CD4-positive, alpha-beta T cell treated with Interferon gamma for 1 hour (primary cell): ENCODE results near the gene RAD54L.
"Not testable (repeated sequence)": the region's sequence is repeated elsewhere in the genome, so short reads cannot be mapped to it uniquely, and the experiment has no call there.

ENCODE experiments used
- DNase-seq: peaks from one replicate; pipeline ENCODE4 v3.0.0-alpha.2; 2020

RAD54L gene

DNA sequence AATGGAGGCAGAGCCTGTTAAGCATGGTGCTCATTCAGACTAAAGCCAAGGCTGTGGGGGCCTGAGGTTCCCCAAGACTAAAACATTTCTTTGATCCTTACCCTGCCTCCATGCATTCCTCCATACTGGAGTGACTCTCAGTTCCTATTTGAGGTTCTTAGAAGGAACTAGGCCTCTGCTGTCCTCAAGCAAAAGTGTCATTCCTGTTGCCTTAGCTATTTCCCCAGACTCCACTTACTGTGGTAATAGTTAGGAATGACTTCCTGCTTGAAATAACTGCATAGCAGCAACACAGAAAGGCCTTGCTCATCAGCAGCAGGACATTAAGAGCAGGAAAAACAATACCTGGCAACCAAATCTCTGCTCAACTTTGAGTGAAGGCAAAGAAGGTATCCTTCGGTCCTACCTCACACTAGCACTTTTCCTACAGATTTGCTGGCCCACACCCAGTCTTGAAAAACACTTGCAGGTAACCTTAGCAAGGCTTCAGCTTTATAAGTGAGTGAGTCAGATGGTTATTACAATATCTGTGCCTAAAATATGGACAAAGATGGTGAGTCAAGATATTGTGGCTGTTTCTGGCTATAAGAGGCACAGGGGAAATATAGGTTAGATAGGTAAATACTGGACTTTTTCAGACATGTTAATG is 41.0 kb downstream of the RAD54L start:
- no peak for DNase-seq

GRCh38 chr1:46289134-46289494 is 41.6 kb downstream of the RAD54L start:
- no peak for DNase-seq

- no peak for DNase-seq
These were observed 42.4 kb downstream of the RAD54L start for GRCh38 chr1:46289976-46290375.

- no peak for DNase-seq
These were observed 47.7 kb downstream of the RAD54L start for GRCh38 chr1:46295306-46295705.

DNA sequence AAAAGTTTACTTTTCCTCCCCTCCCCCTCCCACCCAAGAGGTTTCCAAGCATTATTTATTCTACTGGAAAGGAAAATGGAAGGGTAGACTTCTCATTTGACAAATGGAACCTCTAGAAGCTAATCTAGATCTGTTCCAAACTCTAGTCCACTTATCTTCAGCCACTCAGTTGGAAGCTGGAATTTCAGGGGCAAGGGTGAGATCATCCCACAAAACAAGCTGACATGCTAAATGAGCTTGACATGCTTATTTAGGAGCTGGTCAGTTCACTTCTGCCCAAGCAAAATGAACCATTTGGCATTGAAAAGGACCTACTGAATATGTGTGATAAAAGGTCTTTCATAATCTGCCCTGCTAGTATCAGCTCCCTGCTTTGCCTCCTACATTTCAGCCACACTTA is 50.8 kb downstream of the RAD54L start:
- no peak for DNase-seq

DNA sequence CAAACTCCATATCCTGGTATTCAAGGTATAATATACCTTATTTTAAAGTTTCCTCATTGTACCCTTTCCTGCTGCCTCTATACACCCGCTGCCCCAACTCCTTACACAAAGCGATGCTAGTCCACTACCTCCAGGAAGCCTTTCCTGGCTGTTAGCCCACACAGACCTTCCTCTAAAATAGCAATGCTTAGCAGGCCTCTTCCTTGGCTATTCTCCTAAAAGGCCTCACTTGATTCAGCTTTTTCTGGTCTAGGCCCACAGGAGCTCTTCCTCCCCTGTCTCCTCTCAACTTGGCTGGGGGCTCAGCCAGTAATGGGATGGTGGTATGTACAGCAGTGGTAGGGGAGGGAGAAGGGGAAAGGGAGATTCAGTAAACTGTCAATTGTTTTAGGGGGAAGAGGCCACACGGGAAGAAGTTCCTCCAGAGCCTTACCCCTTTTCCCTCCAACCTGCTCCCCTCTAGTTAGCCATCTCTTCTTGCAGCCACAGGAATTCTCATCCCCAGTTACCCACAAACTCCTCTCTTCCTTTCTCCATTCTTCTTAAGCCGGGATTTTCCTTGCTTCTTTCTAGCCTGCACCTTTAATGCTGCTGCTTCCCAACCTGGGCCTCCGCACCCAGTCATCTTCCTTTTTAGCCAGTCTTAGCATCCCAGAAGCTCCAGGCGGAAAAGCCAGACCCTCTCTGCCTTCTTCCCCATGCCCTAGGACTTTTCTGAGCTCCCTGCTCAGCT is 53.3 kb downstream of the RAD54L start:
- DNase-seq = no peak

- no peak for DNase-seq
These were observed 53.8 kb downstream of the RAD54L start for GRCh38 chr1:46301406-46301807.

- peak; percentile 47 for DNase-seq
These were observed 54.5 kb downstream of the RAD54L start for GRCh38 chr1:46301808-46302640.

DNA sequence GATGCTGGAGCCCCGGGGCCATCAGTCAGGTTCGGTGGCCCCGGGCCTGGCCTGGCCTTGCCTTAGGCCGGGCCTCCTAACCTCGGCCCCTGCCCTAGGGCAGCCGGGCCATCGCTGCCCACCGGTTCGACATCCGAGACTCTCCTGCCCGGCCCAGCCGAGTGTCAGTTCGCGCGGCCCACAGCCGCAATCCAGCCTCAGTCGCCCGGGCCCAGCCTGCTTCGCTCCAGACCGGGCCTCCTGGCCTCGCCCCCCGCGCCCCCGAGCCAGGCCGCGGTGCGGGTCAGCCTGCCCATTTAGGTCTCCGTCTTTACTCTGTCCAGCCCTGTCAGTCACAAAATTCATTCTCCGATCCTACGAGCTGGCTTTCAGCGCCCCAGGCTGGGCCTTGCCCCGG is 55.1 kb downstream of the RAD54L start:
- peak; percentile 9 for DNase-seq

- DNase-seq = peak; percentile 92
These were observed 55.7 kb downstream of the RAD54L start, which contains the start of the genes LRRC41 and UQCRH for GRCh38 chr1:46303038-46303871. Gene LRRC41, minus strand, starts transcription at chr1:46303616. Its CDS starts 294 bp downstream, at chr1:46303322. Gene UQCRH, plus strand, starts transcription at chr1:46303698. Its CDS starts 69 bp downstream, at chr1:46303767.

GRCh38 chr1:46303872-46304326 is 56.3 kb downstream of the RAD54L start:
- DNase-seq = no peak

GRCh38 chr1:46306159-46306530 is 58.6 kb downstream of the RAD54L start:
- DNase-seq = no peak

DNA sequence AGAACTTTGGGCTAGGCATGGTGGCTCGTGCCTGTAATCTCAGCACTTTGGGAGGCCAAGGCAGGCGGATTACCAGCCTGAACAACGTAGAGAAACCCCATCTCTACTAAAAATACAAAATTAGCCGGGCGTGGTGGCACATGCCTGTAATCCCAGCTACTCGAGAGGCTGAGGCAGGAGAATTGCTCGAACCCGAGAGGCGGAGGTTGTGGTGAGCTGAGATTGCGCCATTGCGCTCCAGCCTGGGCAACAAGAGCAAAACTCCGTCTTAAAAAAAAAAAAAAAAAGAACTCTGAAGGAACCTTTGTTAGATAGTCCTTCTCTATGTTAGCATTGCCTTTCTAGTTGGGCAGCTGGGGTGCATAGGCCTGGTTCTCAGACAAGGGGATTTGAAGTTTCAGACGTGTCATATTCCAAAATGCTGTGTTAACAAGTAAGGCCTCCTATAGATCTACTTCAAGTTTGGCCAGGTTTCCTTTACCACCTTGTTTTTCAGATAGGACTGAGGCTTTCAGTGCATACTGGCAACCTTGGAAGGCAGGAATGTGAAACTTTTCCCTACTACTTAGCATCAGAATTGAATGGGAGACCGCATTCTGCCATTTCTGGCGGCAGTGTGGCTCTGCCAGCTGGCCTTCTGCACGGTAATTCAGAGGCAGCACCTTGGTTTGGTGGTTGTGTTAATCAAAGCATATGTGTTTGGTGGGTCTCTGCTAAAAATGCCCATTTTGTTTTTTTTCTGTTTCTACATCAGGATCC is 62.0 kb downstream of the RAD54L start:
- no peak for DNase-seq

GRCh38 chr1:46310321-46310720 is 62.8 kb downstream of the RAD54L start:
- DNase-seq = no peak

- no peak for DNase-seq
These were observed 68.3 kb downstream of the RAD54L start for GRCh38 chr1:46315669-46316403.

DNA sequence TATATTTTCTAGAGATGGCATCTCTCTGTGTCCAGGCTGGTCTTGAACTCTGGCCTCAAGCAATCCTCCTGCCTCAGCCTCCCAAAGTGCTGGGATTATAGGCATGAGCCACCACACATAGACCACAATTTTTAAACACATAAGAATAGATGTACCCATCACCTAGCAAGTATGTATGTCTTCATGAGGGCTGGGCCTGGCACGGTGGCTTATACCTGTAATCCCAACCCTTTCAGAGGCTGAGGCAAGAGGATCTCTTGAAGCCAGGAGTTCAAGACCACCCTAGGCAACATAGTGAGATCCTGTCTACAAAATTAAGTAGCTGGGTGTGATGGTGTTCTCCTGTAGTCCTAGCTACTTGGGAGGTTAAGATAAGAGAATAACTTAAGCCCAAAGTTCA is 69.8 kb downstream of the RAD54L start:
- no peak for DNase-seq

DNA sequence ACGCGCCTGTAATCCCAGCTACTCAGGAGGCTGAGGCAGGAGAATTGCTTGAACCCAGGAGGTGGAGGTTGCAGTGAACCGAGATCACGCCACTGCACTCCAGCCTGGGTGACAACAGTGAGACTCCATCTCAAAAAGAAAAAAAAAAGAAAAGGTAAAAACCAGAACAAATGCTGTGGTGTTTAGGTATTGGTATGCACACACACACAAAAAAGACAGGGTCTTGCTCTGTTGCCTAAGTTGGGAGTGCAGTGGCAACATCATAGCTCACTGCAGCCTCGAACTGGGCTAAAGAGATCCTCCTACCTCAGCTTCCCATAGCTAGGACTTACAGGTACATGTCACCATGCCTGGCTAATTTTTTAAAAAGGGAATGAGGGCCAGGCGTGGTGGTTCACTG is 71.7 kb downstream of the RAD54L start:
- not testable (repeated sequence) for DNase-seq

DNA sequence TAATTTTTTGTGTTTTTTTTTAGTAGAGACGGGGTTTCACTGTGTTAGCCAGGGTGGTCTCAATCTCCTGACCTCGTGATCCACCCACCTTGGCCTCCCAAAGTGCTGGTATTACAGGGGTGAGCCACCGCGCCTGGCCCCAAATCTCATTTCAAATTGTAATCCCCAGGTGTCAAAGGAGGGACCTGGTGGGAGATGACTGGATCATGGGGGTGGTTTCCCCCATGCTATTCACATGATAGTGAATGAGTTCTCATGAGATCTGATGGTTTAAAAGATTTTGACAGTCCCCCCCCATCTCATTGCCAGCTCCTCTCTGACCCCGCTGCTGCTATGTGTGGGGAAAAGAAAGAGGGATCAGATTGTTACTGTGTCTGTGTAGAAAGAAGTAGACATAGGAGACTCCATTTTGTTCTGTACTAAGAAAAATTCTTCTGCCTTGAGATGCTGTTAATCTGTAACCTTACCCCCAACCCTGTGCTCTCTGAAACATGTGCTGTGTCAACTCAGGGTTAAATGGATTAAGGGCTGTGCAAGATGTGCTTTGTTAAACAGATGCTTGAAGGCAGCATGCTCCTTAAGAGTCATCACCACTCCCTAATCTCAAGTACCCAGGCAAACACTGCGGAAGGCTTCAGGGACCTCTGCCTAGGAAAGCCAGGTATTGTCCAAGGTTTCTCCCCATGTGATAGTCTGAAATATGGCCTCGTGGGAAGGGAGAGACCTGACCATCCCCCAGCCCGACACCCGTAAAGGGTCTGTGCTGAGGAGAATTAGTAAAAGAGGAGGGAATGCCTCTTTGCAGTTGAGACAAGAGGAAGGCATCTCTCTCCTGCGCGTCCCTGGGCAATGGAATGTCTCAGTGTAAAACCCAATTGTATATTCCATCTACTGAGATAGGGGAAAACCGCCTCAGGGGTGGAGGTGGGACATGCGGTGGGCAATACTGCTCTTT is 72.7 kb downstream of the RAD54L start:
- not testable (repeated sequence) for DNase-seq

DNA sequence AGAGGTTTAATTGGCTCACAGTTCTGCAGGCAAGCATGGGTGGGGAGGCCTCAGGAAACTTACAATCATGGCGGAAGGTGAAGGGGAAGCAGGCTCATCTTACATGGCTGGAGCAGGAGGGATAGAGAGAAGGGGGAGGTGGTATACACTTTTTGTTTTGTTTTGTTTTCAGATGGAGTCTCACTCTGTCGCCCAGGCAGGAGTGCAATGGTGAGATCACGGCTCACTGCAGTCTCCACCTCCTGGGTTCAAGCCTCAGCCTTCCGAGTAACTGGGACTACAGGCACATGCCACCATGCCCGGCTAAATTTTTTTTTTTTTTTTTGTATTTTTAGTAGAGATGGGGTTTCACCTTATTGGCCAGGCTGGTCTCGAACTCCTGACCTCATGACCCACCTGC is 74.6 kb downstream of the RAD54L start:
- DNase-seq = not testable (repeated sequence)
